Measurements from ENCODE around the gene FLNB. TPM values are rescaled to one million over a fixed set of nuclear protein-coding genes. Genes with fewer than 3 reads are reported as not detected.

The FLNB gene
- total RNA-seq, 1 experiment from 2014 or later: 580 TPM

GRCh38 chr3:58078610-58079009, 70.4 kb downstream of the FLNB start:
- H3K36me3 Mint-ChIP-seq (ENCODE audit: insufficient read depth, unreplicated experiment): peaks cover 76% of the 10 kb centered on the region
- H3K4me1 Mint-ChIP-seq (ENCODE audit: insufficient read depth, unreplicated experiment): peaks cover 16% of the 10 kb centered on the region
- TF ChIP-seq CTCF (IDR thresholded peaks at IDR 0.05; ENCODE audit: unreplicated experiment): no peak
- ChIA-PET POLR2A (interaction anchor here (0.8 kb wide), 1 partner anchor 10 kb away, joined by 3 read pairs; no protein-coding TSS in a partner anchor), CTCF (interaction anchor here (0.7 kb wide), 1 partner anchor 56 kb away, joined by 4 read pairs; no protein-coding TSS in a partner anchor)
- intact Hi-C loops (cut with micrococcal nuclease): no loop called here
- no peak overlapping the region for H3K27ac Mint-ChIP-seq (ENCODE audit: low read depth, unreplicated experiment)
- no peak overlapping the region for H3K4me3 Mint-ChIP-seq (ENCODE audit: unreplicated experiment)
- DNase-seq (ENCODE audit: unreplicated experiment): no peak
- no peaks in the 10 kb centered on the region for H3K27me3 Mint-ChIP-seq (ENCODE audit: insufficient read depth, unreplicated experiment)
- BruUV-seq (replicated peaks): no TSS peak
- H3K9me3 Mint-ChIP-seq (ENCODE audit: unreplicated experiment): no peaks in the 10 kb centered on the region

- ChIA-PET POLR2A (interaction anchor here (1.1 kb wide), 1 partner anchor 30 kb away, joined by 3 read pairs; no protein-coding TSS in a partner anchor), CTCF (interaction anchor here (0.9 kb wide), 1 partner anchor 53 kb away, joined by 4 read pairs; no protein-coding TSS in a partner anchor)
- H3K27me3 Mint-ChIP-seq (ENCODE audit: insufficient read depth, unreplicated experiment): no peaks in the 10 kb centered on the region
- peaks cover 12% of the 10 kb centered on the region for H3K4me1 Mint-ChIP-seq (ENCODE audit: insufficient read depth, unreplicated experiment)
- H3K36me3 Mint-ChIP-seq (ENCODE audit: insufficient read depth, unreplicated experiment): peaks cover 84% of the 10 kb centered on the region
- TF ChIP-seq CTCF (IDR thresholded peaks at IDR 0.05; ENCODE audit: unreplicated experiment): no peak
- no peak for DNase-seq (ENCODE audit: unreplicated experiment)
- H3K9me3 Mint-ChIP-seq (ENCODE audit: unreplicated experiment): no peaks in the 10 kb centered on the region
- intact Hi-C loops (cut with micrococcal nuclease): no loop called here
- H3K4me3 Mint-ChIP-seq (ENCODE audit: unreplicated experiment): no peak overlapping the region
- H3K27ac Mint-ChIP-seq (ENCODE audit: low read depth, unreplicated experiment): peak overlapping the region; percentile 19
- BruUV-seq (replicated peaks): no TSS peak
These were observed 71.6 kb downstream of the FLNB start for GRCh38 chr3:58079773-58080172.

GRCh38 chr3:58082047-58082446, 73.8 kb downstream of the FLNB start:
- ChIA-PET CTCF (no interaction called here), POLR2A (no interaction called here)
- no peak for DNase-seq (ENCODE audit: unreplicated experiment)
- Mint-ChIP-seq H3K27me3 (ENCODE audit: insufficient read depth, unreplicated experiment) (no peaks in the 10 kb centered on the region), H3K27ac (ENCODE audit: low read depth, unreplicated experiment) (peak overlapping the region; percentile 3), H3K36me3 (ENCODE audit: insufficient read depth, unreplicated experiment) (peaks cover 96% of the 10 kb centered on the region), H3K4me3 (ENCODE audit: unreplicated experiment) (no peak overlapping the region), H3K9me3 (ENCODE audit: unreplicated experiment) (no peaks in the 10 kb centered on the region), H3K4me1 (ENCODE audit: insufficient read depth, unreplicated experiment) (peaks cover 9% of the 10 kb centered on the region)
- TF ChIP-seq CTCF (IDR thresholded peaks at IDR 0.05; ENCODE audit: unreplicated experiment): no peak
- intact Hi-C loops (cut with micrococcal nuclease): no loop called here
- BruUV-seq (replicated peaks): no TSS peak

GRCh38 chr3:58084166-58084565, 75.9 kb downstream of the FLNB start:
- Mint-ChIP-seq H3K27ac (ENCODE audit: low read depth, unreplicated experiment) (no peak overlapping the region), H3K36me3 (ENCODE audit: insufficient read depth, unreplicated experiment) (peaks cover 95% of the 10 kb centered on the region), H3K4me3 (ENCODE audit: unreplicated experiment) (no peak overlapping the region), H3K27me3 (ENCODE audit: insufficient read depth, unreplicated experiment) (no peaks in the 10 kb centered on the region), H3K4me1 (ENCODE audit: insufficient read depth, unreplicated experiment) (peaks cover 9% of the 10 kb centered on the region), H3K9me3 (ENCODE audit: unreplicated experiment) (no peaks in the 10 kb centered on the region)
- BruUV-seq (replicated peaks): no TSS peak
- no peak for DNase-seq (ENCODE audit: unreplicated experiment)
- no peak for TF ChIP-seq CTCF (IDR thresholded peaks at IDR 0.05; ENCODE audit: unreplicated experiment)
- intact Hi-C loops (cut with micrococcal nuclease): no loop called here
- CTCF ChIA-PET: interaction anchor here (0.6 kb wide), 1 partner anchor 14 kb away, joined by 3 read pairs; no protein-coding TSS in a partner anchor
- POLR2A ChIA-PET: interaction anchor here (0.6 to 1.3 kb wide), 2 partner anchors 12 to 34 kb away, joined by 3 to 4 read pairs; no protein-coding TSS in a partner anchor
